Femur (tissue), 1 donor: ENCODE data around the gene IL20RA.
A peak's percentile ranks its signal among the peaks of the same experiment; 100 is the strongest.

Source experiments
- DNase-seq: peaks from one replicate; pipeline ENCODE4 v3.0.0-alpha.2; 2017

Gene IL20RA

GRCh38 chr6:137045222-137045789 lies 541 bp upstream of the IL20RA start:
- DNase-seq, result no peak

- peak; percentile 57 for DNase-seq
These were observed 927 bp downstream of the IL20RA start for GRCh38 chr6:137043710-137044365.

- DNase-seq, result no peak
These were observed 4.4 kb downstream of the IL20RA start for GRCh38 chr6:137040393-137040792.

- no peak for DNase-seq
These were observed 5.8 kb downstream of the IL20RA start for GRCh38 chr6:137039010-137039409.

GRCh38 chr6:137036566-137037300 lies 8.0 kb downstream of the IL20RA start:
- no peak for DNase-seq

GRCh38 chr6:137033828-137034227 lies 10.9 kb downstream of the IL20RA start:
- DNase-seq, result peak; percentile 47

GRCh38 chr6:137031122-137031521 lies 13.6 kb downstream of the IL20RA start:
- no peak for DNase-seq

- DNase-seq, result no peak
These were observed 15.9 kb downstream of the IL20RA start for GRCh38 chr6:137028912-137029311.

GRCh38 chr6:137025786-137026730 lies 18.7 kb downstream of the IL20RA start:
- DNase-seq, result no peak

GRCh38 chr6:137024237-137024990 lies 20.4 kb downstream of the IL20RA start:
- DNase-seq, result no peak

GRCh38 chr6:137020776-137021175 lies 24.0 kb downstream of the IL20RA start:
- no peak for DNase-seq

- no peak for DNase-seq
These were observed 25.1 kb downstream of the IL20RA start for GRCh38 chr6:137019476-137020272.

- no peak for DNase-seq
These were observed 27.7 kb downstream of the IL20RA start for GRCh38 chr6:137017081-137017480.

- DNase-seq, result no peak
These were observed 28.4 kb downstream of the IL20RA start for GRCh38 chr6:137016356-137016755.

GRCh38 chr6:137015943-137016342 lies 28.8 kb downstream of the IL20RA start:
- no peak for DNase-seq

GRCh38 chr6:137013738-137014602 lies 30.8 kb downstream of the IL20RA start:
- no peak for DNase-seq

GRCh38 chr6:137013031-137013430 lies 31.7 kb downstream of the IL20RA start:
- DNase-seq, result no peak

GRCh38 chr6:137011406-137011805 lies 33.4 kb downstream of the IL20RA start:
- DNase-seq, result no peak

GRCh38 chr6:137010128-137010718 lies 34.5 kb downstream of the IL20RA start:
- no peak for DNase-seq

- no peak for DNase-seq
These were observed 36.6 kb downstream of the IL20RA start for GRCh38 chr6:137008204-137008603.
